NAMALWA (cell line): ENCODE results near the gene CDO1.

Experiments
- DNase-seq: peaks from one replicate; pipeline ENCODE4 v3.0.0-alpha.2; 2015; ENCODE audit warnings: low spot score

Gene CDO1

DNA sequence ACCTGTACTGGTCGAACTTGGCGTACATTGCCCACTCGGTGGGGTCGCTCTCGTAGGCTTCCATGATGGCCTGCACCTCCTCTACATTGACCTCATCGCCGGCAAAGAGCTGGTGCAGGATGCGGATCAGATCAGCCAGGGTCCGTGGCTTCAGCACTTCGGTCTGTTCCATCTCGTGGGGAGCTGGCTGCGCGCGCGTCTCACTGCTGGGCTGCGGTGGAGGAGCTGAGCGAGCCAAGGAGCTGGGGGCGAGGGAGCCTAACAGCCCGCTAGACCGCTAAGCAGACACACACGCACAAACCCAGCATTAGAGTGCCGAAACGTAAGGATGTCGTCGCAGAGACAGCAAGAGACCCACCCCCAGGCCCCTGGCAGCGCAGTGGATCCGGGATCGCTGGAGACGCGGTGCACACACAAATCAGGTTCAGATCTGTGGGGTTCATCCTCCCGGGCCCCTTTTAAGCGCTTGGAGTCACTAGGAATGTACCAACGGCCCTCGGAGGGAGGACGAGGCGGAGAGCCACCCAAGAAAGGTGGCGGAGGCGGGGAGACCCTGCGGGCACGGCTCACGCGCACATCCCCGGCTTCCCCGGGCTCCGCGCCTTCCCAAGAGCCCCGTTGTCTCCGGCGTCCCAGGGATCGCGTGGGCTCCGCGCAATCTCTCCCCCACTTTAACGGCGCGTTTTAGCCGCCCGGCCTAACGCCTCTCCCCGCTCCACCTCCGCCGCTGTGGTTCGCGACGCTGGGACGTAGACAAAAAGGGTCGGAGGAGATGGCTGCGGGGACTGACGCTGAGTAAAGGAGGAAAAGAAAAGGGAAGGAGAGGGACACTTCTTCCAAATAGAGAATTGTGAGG, at the start of gene CDO1:
Gene CDO1 (minus strand): TSS at position 434 of the 856 bp plus-strand sequence. CDS start 262 bp downstream, at position 172.
- no peak for DNase-seq

DNA sequence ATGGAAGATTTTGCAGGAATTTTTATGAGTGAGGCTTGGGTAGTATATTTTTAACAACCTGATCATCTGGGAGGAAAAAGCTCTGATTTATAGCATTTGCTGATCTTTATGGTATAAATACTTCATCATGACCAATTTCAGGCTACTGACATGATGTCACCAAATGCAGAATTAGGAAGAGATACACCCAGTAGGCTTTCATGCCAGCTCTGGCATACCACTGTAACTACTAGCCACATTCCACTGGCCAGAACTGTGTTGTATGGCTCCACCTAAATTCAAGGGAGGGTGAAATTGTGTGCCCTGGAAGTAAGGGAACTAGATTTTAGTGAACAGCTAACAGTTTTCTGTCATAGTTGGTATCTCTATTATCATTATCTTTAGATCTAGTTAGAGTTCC, 42.9 kb upstream of the CDO1 start:
- DNase-seq: no peak

DNA sequence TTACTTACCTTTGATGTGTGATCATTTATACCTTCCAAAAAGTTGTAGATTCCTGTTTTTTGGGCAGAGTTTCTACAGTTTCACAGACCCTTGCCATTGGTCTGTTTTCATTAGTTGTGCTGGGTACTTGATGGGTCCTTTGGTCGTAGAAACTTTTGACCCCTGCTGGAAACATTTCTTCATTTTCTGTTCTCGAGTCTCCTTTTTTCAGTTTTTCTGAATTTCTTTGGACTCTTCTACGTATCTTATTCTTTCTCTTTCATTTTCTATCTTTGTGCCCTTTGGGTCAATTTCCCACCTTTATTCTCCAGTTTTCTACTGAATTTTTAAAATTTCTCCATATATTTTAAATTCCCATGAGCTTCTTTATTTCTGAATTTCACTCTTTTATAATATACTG, 41.9 kb upstream of the CDO1 start:
- no peak for DNase-seq

DNA sequence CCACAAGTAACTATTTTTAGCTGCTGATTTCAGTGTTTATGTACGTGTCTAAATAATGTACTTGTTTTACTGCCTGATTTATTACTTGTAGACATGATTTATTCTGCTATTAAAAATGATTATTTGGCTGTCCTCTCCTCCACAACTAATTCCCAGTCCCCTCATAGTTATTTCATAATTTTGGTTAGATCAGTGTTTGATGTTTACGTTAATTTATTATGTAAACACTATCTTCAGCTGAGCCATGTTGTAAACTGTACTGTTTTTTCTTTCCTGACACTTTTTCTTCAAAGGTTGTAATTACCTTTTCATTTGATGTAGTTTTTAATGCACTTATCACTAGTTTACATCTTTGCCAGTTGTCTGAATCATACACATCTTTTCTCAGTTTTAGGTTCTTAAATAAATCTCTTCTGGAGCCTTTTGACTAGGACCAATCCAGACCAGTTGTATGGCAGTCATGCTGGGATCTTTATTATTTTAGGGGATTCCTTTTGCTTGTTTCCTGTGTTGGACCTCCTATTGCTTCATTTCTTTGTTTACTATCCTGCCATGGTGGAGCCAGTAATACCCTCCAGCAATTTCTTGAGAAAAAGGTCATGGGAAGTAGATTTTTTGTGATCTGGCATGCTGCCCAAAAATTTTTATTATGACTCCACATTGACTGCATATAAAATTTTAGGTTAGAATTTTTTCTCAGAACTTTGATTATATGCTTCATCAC, 41.3 kb upstream of the CDO1 start:
- DNase-seq: no peak

DNA sequence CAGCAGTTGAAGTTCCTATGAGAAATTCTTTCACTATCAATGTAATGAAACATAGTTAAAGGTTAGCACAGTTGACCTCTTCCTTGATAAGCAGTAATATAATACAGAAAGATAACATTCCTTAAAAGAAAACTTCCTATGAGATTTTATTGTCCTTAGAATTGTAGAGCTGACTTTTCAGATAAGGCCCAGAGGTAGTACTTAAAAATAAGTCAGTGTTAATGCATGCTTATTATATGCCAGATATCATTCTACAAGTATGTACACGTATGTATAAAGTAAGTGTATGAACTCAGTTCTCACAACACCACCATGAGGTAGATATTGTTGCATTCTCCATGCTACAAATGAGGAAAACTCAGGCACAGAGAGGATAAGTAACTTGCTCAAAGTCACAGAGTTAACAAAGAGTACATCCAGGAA, 40.6 kb upstream of the CDO1 start:
- no peak for DNase-seq

DNA sequence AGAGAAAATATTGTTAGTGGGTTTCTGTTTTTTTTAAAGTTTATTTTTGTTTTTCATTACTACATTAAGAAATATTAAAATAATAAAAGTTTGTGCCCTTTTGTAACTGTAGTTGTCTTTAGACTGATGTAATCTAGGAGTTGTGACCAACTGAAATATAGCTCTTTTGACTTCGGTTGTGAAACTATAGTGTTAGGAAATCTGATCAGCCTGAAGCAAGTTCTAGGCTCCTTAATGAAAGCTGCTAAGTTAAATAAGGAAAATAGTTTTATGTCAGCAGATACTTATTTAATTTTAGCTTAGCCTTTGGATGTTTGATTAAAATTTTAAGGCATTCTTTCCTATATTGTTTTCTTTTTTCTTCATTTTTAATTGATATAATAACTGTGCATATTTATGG, 39.5 kb upstream of the CDO1 start:
- no peak for DNase-seq

DNA sequence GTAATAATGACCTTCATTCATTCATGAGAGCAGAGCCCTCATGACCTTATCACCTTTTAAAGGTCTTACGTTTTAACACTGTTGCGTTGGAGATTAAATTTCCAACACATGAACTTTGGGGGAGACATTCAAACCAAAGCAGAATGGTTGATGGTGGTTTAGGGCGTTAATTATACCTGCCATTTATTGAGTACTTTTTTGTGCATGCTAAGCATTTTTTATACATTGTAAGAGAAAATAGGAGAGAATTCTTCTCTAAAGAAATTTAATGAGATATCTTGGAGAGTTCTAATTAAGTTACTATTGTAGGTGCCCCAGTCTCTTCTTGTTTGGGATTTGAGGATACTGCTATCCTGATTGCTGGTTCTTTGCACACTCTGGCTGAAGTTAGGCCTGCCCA, 37.7 kb upstream of the CDO1 start:
- no peak for DNase-seq

DNA sequence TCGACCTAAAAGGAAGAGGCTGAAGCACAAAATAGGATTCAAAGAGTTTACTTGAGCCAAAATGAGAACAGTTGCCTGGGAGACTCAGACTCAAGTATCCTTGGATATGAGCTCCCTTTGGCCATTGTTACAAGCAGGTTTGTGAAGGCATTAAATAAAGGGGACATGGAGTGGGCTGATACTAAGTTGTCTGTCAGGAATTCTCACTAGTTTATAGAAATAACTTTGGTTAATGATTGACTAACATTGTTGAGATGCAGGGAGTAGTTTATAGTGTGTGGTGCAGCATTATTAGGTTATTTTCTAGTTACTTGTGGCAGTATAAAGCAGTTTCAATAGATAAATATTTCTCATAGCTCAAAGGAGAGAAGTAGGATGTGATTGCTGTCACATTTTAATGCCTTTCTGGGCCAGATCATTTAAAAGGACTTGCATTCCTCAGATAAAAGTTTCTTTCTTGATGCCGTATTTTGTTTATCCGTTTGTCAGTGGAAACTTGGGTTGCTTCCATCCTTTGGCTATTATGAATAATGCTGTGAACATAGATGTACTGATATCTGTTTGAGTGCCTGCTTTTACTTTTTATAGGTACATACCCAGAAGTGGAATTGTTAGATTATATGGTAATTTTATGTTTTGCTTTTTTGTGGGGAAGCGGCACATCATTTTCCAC, 34.4 kb upstream of the CDO1 start:
- no peak for DNase-seq

DNA sequence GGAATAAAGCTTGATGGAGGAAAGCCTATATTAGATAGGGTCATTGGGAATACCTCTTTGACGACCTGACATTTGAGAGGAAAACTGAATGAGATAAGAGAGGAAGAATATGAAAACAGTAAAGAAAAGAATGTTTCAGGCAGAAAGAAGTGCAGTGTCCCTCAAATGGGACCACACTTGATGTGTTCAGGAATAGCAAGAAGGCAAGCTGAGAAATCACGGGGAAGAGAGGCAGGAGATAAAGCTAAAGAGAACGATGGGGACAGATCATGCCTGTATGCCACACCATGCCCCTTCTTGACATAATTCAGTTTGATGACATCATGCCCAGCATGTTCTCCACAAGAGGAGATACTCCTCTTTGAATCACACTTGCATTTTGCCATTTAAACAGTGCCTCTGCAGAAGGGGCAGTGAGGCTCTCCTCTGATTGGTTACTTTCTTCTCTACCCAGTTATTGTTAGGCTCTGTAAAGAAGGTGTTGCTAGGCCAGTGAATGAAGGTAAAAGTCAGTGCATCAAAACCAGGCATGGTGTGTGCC, 32.9 kb upstream of the CDO1 start:
- DNase-seq: no peak

DNA sequence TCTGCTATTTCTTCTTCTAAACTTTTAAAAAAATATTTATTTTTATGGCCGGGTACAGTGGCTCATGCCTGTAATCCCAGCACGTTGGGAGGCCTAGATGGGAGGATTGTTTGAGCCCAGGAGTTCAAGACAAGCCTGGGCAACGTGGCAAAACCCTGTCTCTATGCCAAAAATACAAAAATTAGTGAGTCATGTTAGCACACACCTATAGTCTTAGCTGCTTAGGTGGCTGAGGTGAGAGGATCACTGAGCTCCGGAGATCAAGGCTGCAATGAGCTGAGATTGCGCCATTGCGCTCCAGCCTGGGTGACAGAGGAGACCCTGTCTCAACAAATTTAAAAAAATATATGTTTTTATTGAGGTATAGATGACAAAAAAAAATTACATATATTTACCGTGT, 30.8 kb upstream of the CDO1 start:
- DNase-seq: no peak

DNA sequence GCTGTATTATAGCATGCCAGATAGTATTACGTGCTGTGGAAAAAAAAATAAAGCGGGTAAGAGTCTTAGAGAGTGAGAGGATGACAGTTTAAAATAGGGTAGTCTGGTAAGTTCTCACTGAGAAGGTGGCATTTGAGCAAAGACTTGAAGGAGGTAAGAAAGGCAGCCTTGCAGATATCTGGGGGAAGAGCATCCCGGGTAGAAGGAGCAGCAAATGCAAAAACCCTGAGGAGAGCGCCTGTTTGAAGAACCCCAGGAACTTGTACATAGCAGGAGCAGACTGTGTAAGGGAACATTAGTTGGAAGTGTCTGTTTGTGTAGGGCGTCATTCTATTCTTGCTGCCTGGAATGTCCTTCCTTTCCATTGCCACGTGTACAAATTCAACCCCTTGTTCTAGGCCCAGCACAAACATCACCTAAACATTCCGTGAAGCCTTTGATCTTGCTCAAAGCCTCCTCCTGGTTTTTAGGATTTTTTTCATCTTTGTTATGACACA, 27.9 kb upstream of the CDO1 start:
- DNase-seq: peak; percentile 43

DNA sequence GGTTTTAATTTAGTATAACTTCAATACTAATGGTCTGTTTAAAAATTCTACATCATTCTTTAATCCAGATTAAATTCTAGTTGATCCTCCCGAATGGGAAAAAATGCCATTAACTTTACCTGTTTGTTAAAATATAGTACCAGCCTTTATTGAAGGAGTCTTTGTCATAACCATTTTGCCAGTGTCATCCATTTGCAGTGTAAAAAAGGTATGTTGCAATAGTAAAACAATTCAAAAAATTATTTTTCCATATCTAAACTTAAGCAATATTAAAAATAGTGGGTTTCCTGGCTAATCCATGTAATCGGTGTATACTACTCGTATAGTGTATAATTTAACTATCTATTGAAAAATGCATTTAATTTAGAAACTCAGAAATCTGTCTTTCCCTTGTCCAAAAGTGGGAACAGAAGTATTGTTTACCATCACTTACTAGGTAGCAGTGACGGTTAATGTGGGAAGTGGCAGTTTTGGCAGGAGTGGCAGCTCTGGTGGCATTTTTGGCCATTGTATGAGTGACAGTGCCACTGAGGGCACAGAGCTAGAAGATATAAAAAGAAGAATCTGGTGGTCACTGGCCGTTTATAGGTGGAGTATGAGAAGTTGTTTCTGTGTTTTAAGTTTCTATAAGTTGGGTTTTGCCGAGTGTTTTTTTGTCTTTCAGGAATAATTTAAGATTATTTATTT, 27.1 kb upstream of the CDO1 start:
- DNase-seq: peak; percentile 26

DNA sequence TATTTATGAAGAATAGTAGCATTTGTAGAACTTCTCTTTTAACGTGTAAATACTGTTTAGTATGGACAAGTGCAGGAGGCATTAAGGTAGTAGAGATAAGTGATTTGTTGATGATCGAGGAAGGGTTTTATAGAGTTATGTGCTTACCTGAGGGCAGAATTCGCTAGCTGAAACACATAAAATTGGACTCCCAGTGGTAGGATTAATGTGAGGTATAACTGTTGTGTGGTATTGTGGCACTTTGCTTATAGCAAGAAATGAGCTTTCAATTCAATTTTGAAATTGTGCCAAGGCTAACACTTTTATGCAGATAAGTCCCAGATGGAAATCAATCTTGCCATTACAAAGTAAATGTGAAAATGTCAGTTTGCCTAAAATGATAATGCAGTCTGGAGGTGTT, 26.5 kb upstream of the CDO1 start:
- DNase-seq: peak; percentile 47

DNA sequence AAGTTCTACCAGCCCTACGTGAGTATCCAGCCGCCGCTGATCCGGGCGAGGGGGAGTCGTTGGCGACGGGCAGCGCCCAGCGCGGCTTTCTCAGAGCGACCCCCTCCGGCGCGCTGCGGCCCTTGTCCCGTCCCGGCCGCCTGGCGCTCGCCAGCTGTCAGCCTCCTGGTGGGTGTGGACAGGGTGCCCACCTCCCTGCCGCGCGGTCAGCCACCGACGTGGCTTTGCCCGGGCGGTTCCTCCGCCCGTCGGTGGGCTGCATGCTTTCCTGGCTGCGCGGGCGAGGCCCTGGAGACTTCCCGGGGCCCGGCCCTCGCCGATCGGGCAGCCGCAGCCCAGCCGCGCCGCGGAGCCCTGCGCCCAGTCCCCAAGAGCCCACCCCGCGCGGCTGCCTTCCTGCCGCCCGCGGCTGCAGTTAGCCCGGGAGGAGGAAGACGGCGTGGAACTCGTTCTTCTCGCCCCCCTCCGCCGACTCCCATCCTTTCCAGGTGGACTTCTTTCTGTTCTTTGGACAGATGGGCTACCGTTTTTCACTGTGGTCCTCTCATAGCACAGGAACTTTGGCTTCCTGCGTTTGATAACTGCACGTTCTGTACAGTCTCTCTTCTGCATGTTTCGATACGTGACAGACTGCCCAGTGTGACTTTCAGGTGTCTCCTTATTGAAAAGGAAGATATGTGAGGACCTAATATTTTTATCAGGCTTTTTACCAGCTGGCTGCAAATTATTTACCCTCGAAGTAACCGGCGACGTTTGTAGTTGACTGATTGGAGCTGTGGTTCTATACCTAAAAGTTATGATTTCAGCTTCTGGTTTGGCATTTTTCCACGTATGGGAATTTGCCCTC, 25.9 kb upstream of the CDO1 start:
- DNase-seq: peak; percentile 61

DNA sequence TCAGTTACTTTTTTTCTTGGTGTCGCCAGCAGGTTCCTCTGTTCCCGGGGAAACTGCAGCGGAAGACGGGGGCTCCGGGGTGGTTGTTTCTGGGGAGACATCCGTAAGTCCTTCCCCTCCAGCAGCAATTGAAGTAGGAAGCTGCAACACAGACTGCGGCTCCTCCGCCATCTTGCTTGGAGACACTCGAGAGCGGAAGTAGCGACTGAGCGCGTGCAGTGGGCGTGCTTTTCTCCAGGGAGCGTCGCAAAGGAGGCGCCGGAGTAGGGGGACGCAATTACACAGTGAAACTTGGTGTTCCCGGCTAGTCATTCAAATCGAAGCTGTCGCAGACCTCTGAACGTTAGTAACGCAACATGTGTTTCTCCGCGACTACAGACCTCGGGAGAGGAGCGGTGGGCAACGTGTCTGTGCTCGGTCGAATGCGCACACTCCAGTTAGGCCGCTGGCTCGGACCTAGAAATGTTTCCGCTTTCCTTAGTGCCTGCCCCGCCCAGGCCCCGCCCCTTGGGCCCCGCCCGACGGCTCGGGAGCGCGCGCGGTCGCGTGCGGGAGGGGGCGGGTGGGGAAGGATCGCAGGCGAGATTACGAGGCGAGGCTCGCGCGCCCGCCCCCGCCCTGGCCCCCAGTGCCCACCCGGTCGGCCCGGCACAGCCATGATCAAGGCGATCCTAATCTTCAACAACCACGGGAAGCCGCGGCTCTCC, 25.1 kb upstream of the CDO1 start, which contains the start of the genes AP3S1 and ATG12:
Gene AP3S1 (plus strand): TSS at position 554 of the 707 bp plus-strand sequence. CDS start 103 bp downstream, at position 657.
Gene ATG12 (minus strand): TSS at position 184 of the 707 bp plus-strand sequence. CDS start 13 bp downstream, at position 171.
- peak; percentile 96 for DNase-seq

DNA sequence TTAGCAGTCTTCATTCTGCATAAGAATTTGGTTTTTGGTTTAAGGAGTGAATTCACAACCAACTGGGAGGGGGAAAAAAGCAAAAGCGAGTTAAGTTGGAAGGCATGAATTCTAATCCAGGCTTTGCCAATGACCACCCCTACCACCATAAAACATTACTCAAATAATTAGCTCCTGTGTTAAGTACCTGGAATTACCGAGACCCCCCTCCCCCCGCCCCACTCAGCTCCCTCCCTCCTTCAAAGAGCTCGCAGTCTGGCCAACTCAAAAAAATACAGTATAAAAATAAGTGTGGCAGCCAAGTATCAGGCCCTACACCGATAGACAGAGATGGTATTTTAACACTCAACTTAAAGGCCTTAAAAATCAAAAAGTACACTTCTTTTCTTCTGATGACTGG, 24.4 kb upstream of the CDO1 start:
- no peak for DNase-seq

DNA sequence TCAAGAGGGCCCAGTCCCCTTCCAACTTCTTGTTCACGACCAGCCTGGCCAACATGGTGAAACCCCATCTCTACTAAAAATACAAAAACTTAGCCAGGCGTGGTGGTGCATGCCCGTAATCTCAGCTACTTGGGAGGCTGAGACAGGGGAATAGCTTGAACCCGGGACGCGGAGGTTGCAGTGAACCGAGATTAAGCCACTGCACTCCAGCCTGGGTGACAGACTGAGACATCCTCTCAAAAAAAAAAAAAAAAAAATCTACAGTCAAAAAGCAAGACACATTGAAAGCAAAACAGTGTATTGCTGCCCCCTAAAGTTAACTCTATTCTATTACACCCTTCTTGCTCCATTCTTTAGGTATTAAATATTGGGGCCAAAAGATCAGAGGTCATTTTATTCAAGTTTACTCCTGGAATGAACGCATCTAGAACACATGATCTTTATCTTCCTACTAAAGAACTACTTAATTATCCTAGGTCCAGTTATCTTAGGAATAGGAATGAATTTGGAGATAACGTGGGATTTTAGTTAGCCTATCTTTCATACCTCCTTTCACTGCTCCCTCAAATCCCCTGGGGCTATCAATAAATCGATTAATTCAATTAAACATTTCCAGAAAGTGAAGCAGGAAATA, 22.5 kb upstream of the CDO1 start:
- peak; percentile 85 for DNase-seq

DNA sequence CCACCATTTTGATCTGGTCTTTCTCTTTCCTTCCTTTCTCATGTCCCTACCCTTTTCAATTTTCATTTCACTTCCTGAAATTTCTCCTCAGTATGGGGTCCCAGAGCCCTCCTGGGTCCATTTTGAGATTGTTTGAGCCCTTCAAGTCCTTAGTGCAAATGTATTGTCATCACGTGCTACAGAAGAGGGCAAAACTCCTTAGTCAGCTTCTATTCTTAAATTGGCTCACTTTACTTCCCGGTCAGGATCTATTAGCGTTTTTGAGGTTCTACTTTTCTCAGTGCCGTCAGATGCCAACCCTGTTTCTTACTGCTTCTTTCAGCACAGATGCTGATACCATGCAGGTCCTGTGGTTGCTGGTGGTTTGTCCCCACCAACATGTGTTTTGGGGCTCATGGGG, 19.0 kb upstream of the CDO1 start:
- no peak for DNase-seq

DNA sequence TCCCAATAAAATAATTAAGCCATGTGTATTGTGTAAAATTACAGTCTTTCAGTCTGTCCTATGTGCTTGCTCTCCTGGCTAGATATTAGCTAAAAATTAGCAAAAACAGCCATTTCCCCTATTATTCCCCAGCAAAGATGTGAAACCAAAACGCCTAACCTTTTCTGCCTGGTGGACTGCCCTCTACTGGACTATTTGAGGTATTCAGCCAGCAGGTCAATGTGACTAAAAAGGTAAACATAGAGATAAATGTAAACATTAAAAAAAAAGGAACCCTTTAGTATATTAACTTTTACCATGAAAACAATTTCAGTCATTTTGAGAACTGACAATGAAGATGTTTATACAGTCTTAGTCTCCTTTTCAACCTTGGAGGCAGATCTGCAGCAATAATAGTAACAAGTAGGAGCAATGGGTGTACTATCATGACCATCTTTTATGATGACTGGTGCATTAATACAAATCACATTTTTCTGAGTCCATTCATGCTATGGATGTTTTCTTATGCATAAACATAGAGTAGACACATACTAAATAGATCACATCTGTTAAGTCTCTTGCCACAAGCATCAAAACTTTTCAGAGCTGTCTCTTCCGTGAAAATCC, 14.8 kb upstream of the CDO1 start:
- DNase-seq: peak; percentile 75
